Measurements from ENCODE around the gene ALPL. TPM values are rescaled to one million over a fixed set of nuclear protein-coding genes. Genes with fewer than 3 reads are reported as not detected.

The ALPL gene
- total RNA-seq, 1 experiment from 2014 or later = 410 TPM

DNA sequence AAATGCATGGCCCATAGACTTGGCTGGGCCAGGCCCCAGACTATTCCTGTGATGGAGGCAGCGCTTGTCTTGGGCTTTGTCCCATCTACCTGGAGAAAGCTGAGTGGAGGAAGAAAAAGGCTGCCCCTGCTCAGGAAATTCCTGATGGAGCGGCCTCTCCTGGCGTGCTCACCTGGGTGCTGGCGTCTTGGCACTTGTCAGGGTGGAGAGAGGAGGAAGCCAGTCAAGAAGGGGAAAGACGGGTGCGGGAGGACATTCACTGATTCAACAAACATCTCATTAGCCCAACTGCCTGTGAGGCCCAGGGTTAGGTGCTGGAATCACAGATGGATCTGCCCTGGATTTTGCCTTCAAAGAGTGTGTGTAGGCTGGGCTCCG, 16.1 kb downstream of the ALPL start:
- Histone ChIP-seq H3K27me3 (replicated peaks) (no peaks in the 10 kb centered on the region), H3K27ac (no peak overlapping the region), H3K4me1 (replicated peaks) (peaks cover 3% of the 10 kb centered on the region; the same call in 1 of the 2 replicates), H3K36me3 (peaks cover 56% of the 10 kb centered on the region), H3K4me3 (no peak overlapping the region), H3K9me3 (replicated peaks) (no peaks in the 10 kb centered on the region)
- DNase-seq (ENCODE audit: low read depth in 1 of 2, low spot score in 2 of 2) = no peak

DNA sequence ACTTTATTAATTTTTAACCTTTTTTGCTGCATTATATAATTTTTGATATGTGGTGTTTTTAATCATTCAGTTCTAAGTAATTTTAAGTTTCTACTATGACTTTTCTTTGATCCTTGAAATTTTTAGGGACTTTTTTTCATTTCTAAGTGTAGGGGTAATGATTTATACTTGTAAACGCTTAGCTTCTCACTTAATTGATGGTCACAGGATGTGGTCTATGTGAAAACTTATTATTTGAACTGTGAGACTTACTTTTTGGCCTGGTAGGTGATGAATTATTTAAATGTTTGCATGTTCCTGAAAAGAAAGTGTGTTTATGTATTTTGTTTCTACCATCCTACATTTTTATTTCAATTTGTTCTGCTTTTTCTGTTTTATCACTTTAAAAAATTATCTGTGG, 17.2 kb downstream of the ALPL start:
- DNase-seq (ENCODE audit: low read depth in 1 of 2, low spot score in 2 of 2) = no peak
- Histone ChIP-seq H3K27me3 (replicated peaks) (no peaks in the 10 kb centered on the region), H3K36me3 (peaks cover 53% of the 10 kb centered on the region), H3K9me3 (replicated peaks) (no peaks in the 10 kb centered on the region), H3K4me1 (replicated peaks) (peaks cover 5% of the 10 kb centered on the region; the same call in 1 of the 2 replicates), H3K4me3 (no peak overlapping the region), H3K27ac (no peak overlapping the region)

DNA sequence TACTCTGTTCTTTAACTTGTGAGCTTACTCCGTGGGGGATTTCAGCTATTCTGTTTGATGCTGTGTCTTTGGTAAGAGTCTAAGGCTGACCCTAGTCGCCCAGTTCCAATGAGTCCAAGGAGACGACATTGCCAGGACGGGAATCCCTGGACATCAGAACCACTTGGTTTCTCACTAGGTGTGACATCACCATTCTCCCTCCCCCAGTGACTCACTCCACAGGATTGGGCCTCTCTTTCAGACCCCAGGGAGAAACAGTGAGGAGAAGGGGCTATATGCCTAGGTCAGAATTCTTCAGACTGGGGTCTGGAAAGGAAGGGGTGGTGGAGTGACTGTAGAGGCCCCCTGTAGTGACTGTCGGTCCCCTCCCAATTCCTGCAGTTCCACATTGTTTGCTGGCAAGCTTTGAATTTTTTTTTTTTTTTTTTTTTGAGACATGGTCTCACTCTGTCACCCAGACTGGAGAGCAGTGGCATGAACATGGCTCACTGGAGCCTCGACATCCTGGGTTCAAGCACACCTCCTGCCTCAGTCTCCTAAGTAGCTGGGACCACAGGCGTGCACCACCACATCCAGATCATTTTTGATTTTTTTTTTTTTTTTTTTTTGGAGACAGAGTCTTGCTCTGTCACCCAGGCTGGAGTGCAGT, 21.3 kb downstream of the ALPL start:
- Histone ChIP-seq H3K27ac (no peak overlapping the region), H3K4me3 (no peak overlapping the region), H3K9me3 (replicated peaks) (no peaks in the 10 kb centered on the region), H3K4me1 (replicated peaks) (peaks cover 13% of the 10 kb centered on the region), H3K36me3 (peaks cover 33% of the 10 kb centered on the region), H3K27me3 (replicated peaks) (no peaks in the 10 kb centered on the region)
- no peak for DNase-seq (ENCODE audit: low read depth in 1 of 2, low spot score in 2 of 2)

DNA sequence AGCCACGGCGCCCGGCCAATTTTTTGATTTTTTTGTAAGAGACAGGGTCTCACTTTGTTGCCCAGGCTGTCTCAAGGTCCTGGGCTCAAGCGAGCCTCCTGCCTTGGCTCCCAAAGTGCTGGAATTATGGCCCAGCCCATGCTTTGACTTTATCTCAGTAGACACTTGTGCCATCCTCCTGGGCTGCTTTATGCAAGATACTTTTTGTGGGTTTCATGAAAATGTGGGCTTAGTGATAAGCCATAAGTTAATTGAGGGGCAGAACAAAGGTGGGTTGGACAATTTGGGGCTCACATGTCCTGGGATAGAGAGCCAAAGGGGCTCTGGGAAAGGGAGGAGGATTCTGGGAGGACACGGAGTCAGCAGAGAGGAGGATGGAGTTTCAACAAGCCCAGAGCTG, 22.0 kb downstream of the ALPL start:
- Histone ChIP-seq H3K4me1 (replicated peaks) (peaks cover 19% of the 10 kb centered on the region), H3K4me3 (no peak overlapping the region), H3K27me3 (replicated peaks) (no peaks in the 10 kb centered on the region), H3K36me3 (peaks cover 29% of the 10 kb centered on the region), H3K9me3 (replicated peaks) (no peaks in the 10 kb centered on the region), H3K27ac (no peak overlapping the region)
- DNase-seq (ENCODE audit: low read depth in 1 of 2, low spot score in 2 of 2) = no peak

DNA sequence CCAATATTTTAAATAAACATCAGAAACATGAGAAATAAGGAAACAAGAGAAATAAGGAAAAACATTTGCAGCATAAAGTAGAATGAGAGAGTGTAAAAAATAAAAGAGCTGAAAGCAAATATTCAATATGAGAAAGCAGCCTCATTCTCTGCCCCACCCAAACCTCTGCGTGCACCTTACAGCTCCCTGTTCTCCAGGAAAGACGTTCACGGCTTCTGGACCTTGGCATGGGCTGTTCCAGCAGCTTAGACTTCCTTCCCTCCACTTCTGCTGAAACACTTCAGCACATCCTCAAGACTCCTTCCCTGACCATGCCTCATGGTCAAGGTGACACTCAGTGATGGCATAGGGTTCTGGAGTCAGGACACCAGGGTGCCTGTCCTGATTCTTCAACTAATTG, 23.3 kb downstream of the ALPL start:
- Histone ChIP-seq H3K27ac (no peak overlapping the region), H3K36me3 (peaks cover 32% of the 10 kb centered on the region), H3K9me3 (replicated peaks) (no peaks in the 10 kb centered on the region), H3K27me3 (replicated peaks) (no peaks in the 10 kb centered on the region), H3K4me1 (replicated peaks) (peaks cover 32% of the 10 kb centered on the region), H3K4me3 (no peak overlapping the region)
- DNase-seq (ENCODE audit: low read depth in 1 of 2, low spot score in 2 of 2) = no peak

DNA sequence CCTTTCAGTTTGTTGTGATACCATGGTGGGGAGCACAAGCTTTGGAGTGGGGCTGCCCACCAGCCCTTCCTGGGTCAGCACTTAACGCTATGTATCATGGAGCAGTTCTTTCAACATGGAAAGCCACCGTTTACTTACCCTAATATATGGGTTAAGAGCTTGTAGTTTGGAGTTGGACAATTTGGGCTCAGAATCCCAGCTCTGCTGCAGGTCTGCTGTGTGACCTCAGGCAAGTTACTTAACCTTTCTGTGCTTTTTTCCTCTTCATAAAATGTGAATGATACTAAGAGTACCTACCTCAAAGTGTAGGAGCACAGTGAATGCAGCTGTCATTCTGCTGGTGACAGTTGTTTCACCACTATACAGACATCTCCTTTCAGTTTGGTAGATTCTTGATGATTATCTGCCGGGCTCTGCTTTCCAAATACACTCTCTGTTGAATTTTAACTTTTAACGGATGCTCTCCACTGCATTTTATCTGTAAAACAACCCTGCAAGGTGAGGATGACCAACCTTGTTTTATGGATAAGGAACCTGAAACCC, 23.8 kb downstream of the ALPL start:
- H3K27me3 ChIP-seq (replicated peaks) = no peaks in the 10 kb centered on the region
- H3K27ac ChIP-seq = no peak overlapping the region
- DNase-seq (ENCODE audit: low read depth in 1 of 2, low spot score in 2 of 2) = no peak

DNA sequence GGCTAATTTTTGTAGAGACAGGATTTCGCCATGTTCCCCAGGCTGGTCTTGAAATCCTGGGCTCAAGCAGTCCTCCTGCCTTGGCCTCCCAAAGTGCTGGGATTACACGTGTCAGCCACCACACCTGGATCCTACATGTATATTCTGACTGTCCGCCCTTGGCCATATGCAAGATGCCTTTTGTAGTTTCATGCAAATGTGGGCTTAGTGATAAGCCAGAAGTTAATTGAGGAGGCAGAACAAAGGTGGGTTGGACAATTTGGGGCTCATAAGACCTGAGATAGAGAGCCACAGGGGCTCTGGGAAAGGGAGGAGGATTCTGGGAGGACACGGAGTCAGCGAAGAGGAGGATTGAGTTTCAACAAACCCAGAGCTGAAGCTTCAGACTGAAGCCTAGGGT, 24.9 kb downstream of the ALPL start:
- no peak overlapping the region for H3K27ac ChIP-seq
- no peak for DNase-seq (ENCODE audit: low read depth in 1 of 2, low spot score in 2 of 2)
- H3K4me3 ChIP-seq = no peak overlapping the region
- peaks cover 45% of the 10 kb centered on the region for H3K4me1 ChIP-seq (replicated peaks)
- peaks cover 35% of the 10 kb centered on the region for H3K36me3 ChIP-seq
- H3K9me3 ChIP-seq (replicated peaks) = no peaks in the 10 kb centered on the region
- no peaks in the 10 kb centered on the region for H3K27me3 ChIP-seq (replicated peaks)

More for the DNA sequence above, 23.8 kb downstream of the ALPL start:
- no peaks in the 10 kb centered on the region for H3K9me3 ChIP-seq (replicated peaks)
- peaks cover 32% of the 10 kb centered on the region for H3K36me3 ChIP-seq
- H3K4me1 ChIP-seq (replicated peaks) = peaks cover 36% of the 10 kb centered on the region
- no peak overlapping the region for H3K4me3 ChIP-seq

DNA sequence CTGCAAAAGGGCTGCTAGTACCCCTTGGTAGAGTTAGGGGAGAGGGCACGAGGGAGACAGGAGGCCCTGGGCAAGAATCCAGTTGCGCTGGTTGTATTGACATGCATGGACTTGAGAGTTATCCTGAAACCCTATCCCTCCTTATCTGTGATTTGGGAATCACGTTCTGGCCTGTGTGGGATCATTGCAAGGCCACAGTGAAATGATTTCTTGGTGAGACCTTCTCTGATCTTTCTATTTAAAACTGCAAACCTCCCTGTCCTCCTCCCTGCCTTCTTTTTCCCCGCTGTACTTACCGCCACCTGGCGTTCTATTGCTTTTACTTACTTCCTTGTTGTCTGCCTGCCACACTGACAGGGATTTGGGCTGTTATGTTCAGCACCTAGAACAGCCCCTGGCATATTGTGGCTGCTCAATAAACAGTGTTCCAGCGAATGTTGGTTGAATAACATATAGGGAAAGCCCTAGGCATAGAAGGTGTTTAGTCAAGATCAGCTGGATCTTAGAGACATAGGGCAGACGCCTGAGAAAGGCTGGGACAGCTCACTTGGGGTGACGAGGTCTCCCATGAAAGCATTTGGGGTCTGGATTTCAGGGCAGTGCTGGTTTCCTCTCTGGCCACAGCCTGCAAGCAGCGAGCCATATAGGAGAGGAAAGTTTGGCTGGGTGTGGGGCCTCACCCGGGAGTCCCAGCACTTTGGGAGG, 25.6 kb downstream of the ALPL start:
- H3K4me3 ChIP-seq = no peak overlapping the region
- peaks cover 32% of the 10 kb centered on the region for H3K36me3 ChIP-seq
- no peak overlapping the region for H3K27ac ChIP-seq
- DNase-seq (ENCODE audit: low read depth in 1 of 2, low spot score in 2 of 2) = peak; percentile 66 to 67
- H3K9me3 ChIP-seq (replicated peaks) = no peaks in the 10 kb centered on the region
- peaks cover 51% of the 10 kb centered on the region for H3K4me1 ChIP-seq (replicated peaks)
- no peaks in the 10 kb centered on the region for H3K27me3 ChIP-seq (replicated peaks)

DNA sequence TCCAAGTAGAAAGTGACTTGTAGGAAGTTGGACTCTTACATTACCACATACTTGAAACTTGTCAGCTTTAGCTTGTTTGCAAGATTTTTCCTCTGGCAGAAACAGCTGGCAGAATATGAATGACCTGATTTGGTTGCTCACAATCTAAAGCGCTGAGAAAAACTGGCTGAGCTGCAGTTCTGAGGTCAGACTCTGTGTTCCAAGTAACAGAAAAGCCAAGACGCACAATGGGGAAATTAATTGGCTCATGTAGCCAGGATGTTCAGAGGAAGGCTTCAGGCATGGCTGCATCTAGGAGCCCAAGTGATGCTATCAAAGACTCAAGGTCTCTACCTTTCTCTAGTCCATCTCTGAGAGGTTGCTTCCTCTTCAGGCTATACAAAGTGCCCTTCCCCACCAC, 27.0 kb downstream of the ALPL start:
- peaks cover 61% of the 10 kb centered on the region for H3K4me1 ChIP-seq (replicated peaks)
- no peak for DNase-seq (ENCODE audit: low read depth in 1 of 2, low spot score in 2 of 2)
- no peak overlapping the region for H3K4me3 ChIP-seq
- H3K27ac ChIP-seq = peak overlapping the region; percentile 18; the same call in 1 of the 2 replicates
- no peaks in the 10 kb centered on the region for H3K27me3 ChIP-seq (replicated peaks)
- no peaks in the 10 kb centered on the region for H3K9me3 ChIP-seq (replicated peaks)
- H3K36me3 ChIP-seq = peaks cover 30% of the 10 kb centered on the region

DNA sequence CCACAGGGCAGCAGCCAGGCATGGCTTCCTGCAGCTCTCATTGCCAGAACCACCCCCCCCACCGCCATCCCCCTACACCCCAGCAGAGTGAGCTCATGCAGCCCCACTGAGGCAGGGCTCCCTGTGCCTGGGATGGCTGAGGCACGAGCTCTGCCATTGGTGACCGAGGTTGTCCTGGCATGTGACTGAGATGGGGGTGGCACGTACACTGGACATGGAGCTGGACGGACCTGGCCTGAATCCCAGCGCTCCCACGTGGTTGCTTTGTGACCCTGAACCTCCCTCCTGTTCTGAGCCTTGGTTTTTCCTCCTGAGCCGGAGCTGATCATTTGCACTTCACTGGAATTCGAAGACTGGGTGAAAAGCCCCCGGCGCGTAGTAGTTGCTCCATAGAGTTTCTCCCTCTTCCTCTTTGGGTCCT, 28.3 kb downstream of the ALPL start:
- Histone ChIP-seq H3K36me3 (peaks cover 39% of the 10 kb centered on the region), H3K27me3 (replicated peaks) (no peaks in the 10 kb centered on the region), H3K4me3 (no peak overlapping the region), H3K9me3 (replicated peaks) (no peaks in the 10 kb centered on the region), H3K4me1 (replicated peaks) (peaks cover 74% of the 10 kb centered on the region), H3K27ac (peak overlapping the region; percentile 89)
- DNase-seq (ENCODE audit: low read depth in 1 of 2, low spot score in 2 of 2) = no peak

DNA sequence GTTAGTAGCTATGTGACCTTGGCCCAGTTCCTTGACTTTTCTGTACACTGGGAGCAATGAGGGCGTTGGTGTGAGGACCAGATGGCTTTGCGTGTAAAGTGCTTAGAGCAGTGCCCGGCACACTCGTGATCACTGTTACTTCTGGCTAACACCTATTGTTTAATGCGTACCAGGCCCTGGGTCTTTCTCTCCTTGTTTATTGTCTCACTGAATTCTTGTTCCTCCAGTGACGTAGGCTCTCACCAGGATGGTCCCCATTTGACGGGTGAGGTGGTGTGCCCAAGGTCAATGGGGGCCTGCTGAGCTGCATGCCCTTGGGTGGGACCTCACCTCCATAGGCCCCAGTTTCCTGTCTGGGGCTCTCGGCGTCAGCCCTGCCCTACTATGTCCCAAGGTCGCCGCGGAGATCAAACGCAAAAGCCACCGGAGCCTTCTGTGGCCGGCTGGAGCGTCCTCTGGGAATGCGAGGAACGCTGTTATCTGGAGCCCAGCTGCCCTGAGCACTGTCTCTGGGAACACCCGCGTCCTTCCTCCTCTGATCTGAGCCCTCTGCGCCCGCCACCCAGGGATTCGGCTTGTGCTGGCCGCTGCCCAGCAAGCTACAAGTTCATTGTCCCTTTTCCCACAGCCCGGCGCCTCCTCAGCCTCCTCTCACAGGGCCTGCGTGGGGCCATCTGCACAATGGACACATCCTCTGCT, 28.9 kb downstream of the ALPL start:
- peak overlapping the region; percentile 89 for H3K27ac ChIP-seq
- peak; percentile 99 for DNase-seq (ENCODE audit: low read depth in 1 of 2, low spot score in 2 of 2)
- H3K36me3 ChIP-seq = peaks cover 34% of the 10 kb centered on the region
- H3K4me3 ChIP-seq = no peak overlapping the region
- no peaks in the 10 kb centered on the region for H3K27me3 ChIP-seq (replicated peaks)
- H3K9me3 ChIP-seq (replicated peaks) = no peaks in the 10 kb centered on the region
- peaks cover 79% of the 10 kb centered on the region for H3K4me1 ChIP-seq (replicated peaks)

DNA sequence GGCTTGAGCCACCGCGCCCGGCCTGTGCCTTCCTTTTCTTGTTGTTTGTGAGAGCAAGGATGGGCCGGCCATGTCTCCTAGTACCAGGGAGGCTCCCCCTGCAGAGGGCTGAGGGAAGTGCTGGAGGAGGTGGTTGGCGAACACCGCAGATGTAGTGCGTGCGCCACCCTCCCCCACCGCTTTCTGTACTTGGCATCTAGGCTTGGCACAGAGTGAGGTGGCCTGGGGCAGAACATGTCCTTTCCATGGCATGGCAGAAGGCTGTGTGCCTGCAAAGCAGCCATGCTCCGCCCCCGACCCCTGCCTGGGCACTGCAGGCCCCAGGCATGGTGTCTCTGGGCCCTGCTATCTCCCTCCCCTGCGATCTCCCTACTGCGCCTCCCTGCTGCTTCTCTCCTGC, 30.7 kb downstream of the ALPL start:
- no peaks in the 10 kb centered on the region for H3K27me3 ChIP-seq (replicated peaks)
- H3K4me3 ChIP-seq = no peak overlapping the region
- H3K9me3 ChIP-seq (replicated peaks) = no peaks in the 10 kb centered on the region
- peaks cover 92% of the 10 kb centered on the region for H3K4me1 ChIP-seq (replicated peaks)
- H3K27ac ChIP-seq = peak overlapping the region; percentile 89
- peak; percentile 48 to 61 for DNase-seq (ENCODE audit: low read depth in 1 of 2, low spot score in 2 of 2)
- peaks cover 41% of the 10 kb centered on the region for H3K36me3 ChIP-seq

DNA sequence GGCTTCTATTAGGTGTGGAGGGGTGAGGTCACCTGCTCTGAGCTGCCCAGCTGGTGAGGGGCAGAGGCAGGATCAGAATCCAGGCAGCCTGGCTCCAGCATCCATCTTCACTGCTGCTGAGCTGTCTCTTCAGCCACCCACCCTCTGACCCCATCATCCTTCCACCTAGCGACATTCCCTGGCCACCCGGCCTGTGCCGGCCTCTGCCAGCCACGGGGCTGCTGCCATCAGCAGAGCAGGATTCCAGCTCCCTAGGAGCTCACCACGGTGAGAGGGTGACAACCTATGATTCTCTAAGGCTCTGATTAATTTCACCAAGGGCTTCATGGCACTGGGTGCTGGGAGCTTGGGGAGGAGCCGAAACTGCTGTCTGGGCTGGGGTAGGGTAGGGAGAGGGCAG, 32.1 kb downstream of the ALPL start:
- peaks cover 43% of the 10 kb centered on the region for H3K36me3 ChIP-seq
- DNase-seq (ENCODE audit: low read depth in 1 of 2, low spot score in 2 of 2) = no peak
- H3K9me3 ChIP-seq (replicated peaks) = no peaks in the 10 kb centered on the region
- peaks cover 95% of the 10 kb centered on the region for H3K4me1 ChIP-seq (replicated peaks)
- peak overlapping the region; percentile 74 for H3K27ac ChIP-seq
- no peaks in the 10 kb centered on the region for H3K27me3 ChIP-seq (replicated peaks)
- H3K4me3 ChIP-seq = no peak overlapping the region

DNA sequence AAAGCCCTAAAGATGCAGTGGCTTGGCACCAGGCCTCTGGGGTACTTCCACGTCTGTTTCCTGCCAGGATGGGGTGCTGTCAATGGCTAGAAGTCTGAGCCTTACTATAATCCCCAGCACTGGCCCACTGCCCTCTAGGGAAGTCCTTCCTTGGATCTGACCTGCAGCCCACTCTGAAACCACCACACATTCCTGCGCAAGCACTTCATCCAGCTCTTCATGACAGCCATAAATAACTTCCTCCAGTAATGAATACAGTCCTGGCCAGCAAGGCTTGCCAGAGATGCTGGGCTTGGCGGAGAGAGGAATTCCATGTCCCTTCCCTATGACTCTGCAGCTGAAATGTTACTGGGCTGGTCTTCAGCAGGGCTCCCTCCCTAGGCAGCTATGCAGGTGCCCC, 32.6 kb downstream of the ALPL start:
- Histone ChIP-seq H3K27me3 (replicated peaks) (no peaks in the 10 kb centered on the region), H3K4me3 (no peak overlapping the region), H3K4me1 (replicated peaks) (peaks cover 95% of the 10 kb centered on the region), H3K9me3 (replicated peaks) (no peaks in the 10 kb centered on the region), H3K36me3 (peaks cover 46% of the 10 kb centered on the region), H3K27ac (peak overlapping the region; percentile 74)
- DNase-seq (ENCODE audit: low read depth in 1 of 2, low spot score in 2 of 2) = peak; percentile 75 to 78
